ENCODE data around the gene PLRG1.

PLRG1 gene

DNA sequence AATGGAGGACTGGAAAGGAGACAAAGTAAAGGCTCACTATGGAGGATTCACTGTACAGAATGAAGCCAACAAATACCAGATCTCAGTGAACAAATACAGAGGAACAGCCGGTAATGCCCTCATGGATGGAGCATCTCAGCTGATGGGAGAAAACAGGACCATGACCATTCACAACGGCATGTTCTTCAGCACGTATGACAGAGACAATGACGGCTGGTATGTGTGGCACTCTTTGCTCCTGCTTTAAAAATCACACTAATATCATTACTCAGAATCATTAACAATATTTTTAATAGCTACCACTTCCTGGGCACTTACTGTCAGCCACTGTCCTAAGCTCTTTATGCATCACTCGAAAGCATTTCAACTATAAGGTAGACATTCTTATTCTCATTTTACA, 19.4 kb upstream of the PLRG1 start:
- DNase-seq (ENCODE audit: low read depth): no peak
- no peak overlapping the region for H3K4me3 ChIP-seq (ENCODE audit: low read depth, low read length)
- TF ChIP-seq MYC (IDR thresholded peaks at IDR 0.05; ENCODE audit: low read depth, low read length) (no peak), POLR2A (IDR thresholded peaks at IDR 0.05; ENCODE audit: extremely low read depth, insufficient read length) (no peak)
- TF ChIP-seq, protein P1, sequence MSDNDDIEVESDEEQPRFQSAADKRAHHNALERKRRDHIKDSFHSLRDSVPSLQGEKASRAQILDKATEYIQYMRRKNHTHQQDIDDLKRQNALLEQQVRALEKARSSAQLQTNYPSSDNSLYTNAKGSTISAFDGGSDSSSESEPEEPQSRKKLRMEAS (IDR thresholded peaks at IDR 0.05; ENCODE audit: low read depth, low read length): no peak
- TF ChIP-seq, protein P2, sequence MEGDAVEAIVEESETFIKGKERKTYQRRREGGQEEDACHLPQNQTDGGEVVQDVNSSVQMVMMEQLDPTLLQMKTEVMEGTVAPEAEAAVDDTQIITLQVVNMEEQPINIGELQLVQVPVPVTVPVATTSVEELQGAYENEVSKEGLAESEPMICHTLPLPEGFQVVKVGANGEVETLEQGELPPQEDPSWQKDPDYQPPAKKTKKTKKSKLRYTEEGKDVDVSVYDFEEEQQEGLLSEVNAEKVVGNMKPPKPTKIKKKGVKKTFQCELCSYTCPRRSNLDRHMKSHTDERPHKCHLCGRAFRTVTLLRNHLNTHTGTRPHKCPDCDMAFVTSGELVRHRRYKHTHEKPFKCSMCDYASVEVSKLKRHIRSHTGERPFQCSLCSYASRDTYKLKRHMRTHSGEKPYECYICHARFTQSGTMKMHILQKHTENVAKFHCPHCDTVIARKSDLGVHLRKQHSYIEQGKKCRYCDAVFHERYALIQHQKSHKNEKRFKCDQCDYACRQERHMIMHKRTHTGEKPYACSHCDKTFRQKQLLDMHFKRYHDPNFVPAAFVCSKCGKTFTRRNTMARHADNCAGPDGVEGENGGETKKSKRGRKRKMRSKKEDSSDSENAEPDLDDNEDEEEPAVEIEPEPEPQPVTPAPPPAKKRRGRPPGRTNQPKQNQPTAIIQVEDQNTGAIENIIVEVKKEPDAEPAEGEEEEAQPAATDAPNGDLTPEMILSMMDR (IDR thresholded peaks at IDR 0.05; ENCODE audit: low read depth, low read length): no peak

DNA sequence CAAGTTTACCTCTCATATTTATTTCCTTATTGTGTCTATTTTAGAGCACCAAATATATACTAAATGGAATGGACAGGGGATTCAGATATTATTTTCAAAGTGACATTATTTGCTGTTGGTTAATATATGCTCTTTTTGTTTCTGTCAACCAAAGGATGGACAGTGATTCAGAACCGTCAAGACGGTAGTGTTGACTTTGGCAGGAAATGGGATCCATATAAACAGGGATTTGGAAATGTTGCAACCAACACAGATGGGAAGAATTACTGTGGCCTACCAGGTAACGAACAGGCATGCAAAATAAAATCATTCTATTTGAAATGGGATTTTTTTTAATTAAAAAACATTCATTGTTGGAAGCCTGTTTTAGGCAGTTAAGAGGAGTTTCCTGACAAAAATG, 18.8 kb upstream of the PLRG1 start:
- H3K4me3 ChIP-seq (ENCODE audit: low read depth, low read length): no peak overlapping the region
- no peak for DNase-seq (ENCODE audit: low read depth)
- TF ChIP-seq, protein P1 (IDR thresholded peaks at IDR 0.05; ENCODE audit: low read depth, low read length): no peak
- TF ChIP-seq MYC (IDR thresholded peaks at IDR 0.05; ENCODE audit: low read depth, low read length): no peak

DNA sequence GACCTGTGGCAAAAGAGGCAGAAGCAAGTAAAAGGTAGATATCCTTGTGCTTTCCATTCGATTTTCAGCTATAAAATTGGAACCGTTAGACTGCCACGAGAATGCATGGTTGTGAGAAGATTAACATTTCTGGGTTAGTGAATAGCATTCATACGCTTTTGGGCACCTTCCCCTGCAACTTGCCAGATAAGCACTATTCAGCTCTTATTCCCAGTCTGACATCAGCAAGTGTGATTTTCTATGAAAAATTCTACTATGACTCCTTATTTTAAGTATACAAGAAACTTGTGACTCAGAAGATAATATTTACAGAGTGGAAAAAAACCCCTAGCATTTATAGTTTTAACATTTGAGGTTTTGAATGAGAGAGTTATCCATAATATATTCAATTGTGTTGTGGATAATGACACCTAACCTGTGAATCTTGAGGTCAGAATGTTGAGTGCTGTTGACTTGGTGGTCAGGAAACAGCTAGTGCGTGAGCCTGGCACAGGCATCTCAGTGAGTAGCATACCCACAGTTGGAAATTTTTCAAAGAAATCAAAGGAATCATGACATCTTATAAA, 16.5 kb upstream of the PLRG1 start:
- no peak overlapping the region for H3K4me3 ChIP-seq (ENCODE audit: low read depth, low read length)
- TF ChIP-seq, protein P2 (IDR thresholded peaks at IDR 0.05; ENCODE audit: low read depth, low read length): no peak
- TF ChIP-seq, protein P1 (IDR thresholded peaks at IDR 0.05; ENCODE audit: low read depth, low read length): no peak
- TF ChIP-seq MYC (IDR thresholded peaks at IDR 0.05; ENCODE audit: low read depth, low read length) (no peak), POLR2A (IDR thresholded peaks at IDR 0.05; ENCODE audit: extremely low read depth, insufficient read length) (no peak)
- DNase-seq (ENCODE audit: low read depth): no peak

DNA sequence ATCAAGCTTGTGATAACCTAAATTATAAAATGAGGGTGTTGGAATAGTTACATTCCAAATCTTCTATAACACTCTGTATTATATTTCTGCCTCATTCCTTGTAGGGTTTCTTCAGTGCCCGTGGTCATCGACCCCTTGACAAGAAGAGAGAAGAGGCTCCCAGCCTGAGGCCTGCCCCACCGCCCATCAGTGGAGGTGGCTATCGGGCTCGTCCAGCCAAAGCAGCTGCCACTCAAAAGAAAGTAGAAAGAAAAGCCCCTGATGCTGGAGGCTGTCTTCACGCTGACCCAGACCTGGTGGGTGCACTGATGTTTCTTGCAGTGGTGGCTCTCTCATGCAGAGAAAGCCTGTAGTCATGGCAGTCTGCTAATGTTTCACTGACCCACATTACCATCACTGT, 15.5 kb upstream of the PLRG1 start:
- no peak for DNase-seq (ENCODE audit: low read depth)
- no peak overlapping the region for H3K4me3 ChIP-seq (ENCODE audit: low read depth, low read length)
- TF ChIP-seq, protein P1 (IDR thresholded peaks at IDR 0.05; ENCODE audit: low read depth, low read length): no peak
- TF ChIP-seq, protein P2 (IDR thresholded peaks at IDR 0.05; ENCODE audit: low read depth, low read length): no peak
- no peak for TF ChIP-seq MYC (IDR thresholded peaks at IDR 0.05; ENCODE audit: low read depth, low read length)

DNA sequence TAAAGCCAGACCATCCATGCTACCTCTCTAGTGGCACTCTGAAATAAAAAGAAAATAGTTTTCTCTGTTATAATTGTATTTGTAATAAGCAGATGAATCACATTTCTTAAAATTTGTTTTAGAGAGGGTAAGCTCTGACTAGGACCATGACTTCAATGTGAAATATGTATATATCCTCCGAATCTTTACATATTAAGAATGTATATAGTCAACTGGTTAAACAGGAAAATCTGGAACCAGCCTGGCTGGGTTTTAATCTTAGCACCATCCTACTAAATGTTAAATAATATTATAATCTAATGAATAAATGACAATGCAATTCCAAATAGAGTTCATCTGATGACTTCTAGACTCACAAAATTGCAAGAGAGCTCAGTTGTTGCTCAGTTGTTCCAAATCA, 14.1 kb upstream of the PLRG1 start:
- H3K4me3 ChIP-seq (ENCODE audit: low read depth, low read length): no peak overlapping the region
- no peak for DNase-seq (ENCODE audit: low read depth)
- TF ChIP-seq, protein P2 (IDR thresholded peaks at IDR 0.05; ENCODE audit: low read depth, low read length): no peak
- TF ChIP-seq MYC (IDR thresholded peaks at IDR 0.05; ENCODE audit: low read depth, low read length): no peak
- TF ChIP-seq, protein P1 (IDR thresholded peaks at IDR 0.05; ENCODE audit: low read depth, low read length): no peak
- TF ChIP-seq POLR2A (IDR thresholded peaks at IDR 0.05; ENCODE audit: extremely low read depth, insufficient read length): no peak

DNA sequence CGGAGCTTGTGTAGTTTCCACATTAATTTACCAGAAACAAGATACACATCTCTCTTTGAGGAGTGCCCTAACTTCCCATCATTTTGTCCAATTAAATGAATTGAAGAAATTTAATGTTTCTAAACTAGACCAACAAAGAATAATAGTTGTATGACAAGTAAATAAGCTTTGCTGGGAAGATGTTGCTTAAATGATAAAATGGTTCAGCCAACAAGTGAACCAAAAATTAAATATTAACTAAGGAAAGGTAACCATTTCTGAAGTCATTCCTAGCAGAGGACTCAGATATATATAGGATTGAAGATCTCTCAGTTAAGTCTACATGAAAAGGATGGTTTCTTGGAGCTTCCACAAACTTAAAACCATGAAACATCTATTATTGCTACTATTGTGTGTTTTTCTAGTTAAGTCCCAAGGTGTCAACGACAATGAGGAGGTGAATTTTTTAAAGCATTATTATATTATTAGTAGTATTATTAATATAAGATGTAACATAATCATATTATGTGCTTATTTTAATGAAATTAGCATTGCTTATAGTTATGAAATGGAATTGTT, 12.6 kb upstream of the PLRG1 start, which contains the start of gene FGB:
Gene FGB (plus strand): TSS at position 315 of the 558 bp plus-strand sequence. CDS start 8 bp downstream, at position 323.
- DNase-seq (ENCODE audit: low read depth): no peak
- H3K4me3 ChIP-seq (ENCODE audit: low read depth, low read length): no peak within 1 kb of the TSS
- TF ChIP-seq, protein P2 (IDR thresholded peaks at IDR 0.05; ENCODE audit: low read depth, low read length): no peak
- TF ChIP-seq MYC (IDR thresholded peaks at IDR 0.05; ENCODE audit: low read depth, low read length) (no peak), POLR2A (IDR thresholded peaks at IDR 0.05; ENCODE audit: extremely low read depth, insufficient read length) (no peak)
- TF ChIP-seq, protein P1 (IDR thresholded peaks at IDR 0.05; ENCODE audit: low read depth, low read length): no peak
